ENCODE data around the gene IFRD2.
"Not testable (repeated sequence)": the region's sequence is repeated elsewhere in the genome, so short reads cannot be mapped to it uniquely, and the experiment has no call there.

IFRD2 gene

GRCh38 chr3:50268276-50268675 lies 24.0 kb downstream of the IFRD2 start:
- DNase-seq (ENCODE audit: low spot score) = no peak

GRCh38 chr3:50267280-50267913 lies 24.8 kb downstream of the IFRD2 start:
- DNase-seq (ENCODE audit: low spot score) = peak; percentile 72

- DNase-seq (ENCODE audit: low spot score) = no peak
Observed at GRCh38 chr3:50266836-50267235, 25.4 kb downstream of the IFRD2 start.

GRCh38 chr3:50266017-50266416 lies 26.2 kb downstream of the IFRD2 start:
- DNase-seq (ENCODE audit: low spot score) = peak; percentile 38

- no peak for DNase-seq (ENCODE audit: low spot score)
Observed at GRCh38 chr3:50265571-50265970, 26.7 kb downstream of the IFRD2 start.

- DNase-seq (ENCODE audit: low spot score) = no peak
Observed at GRCh38 chr3:50264964-50265485, 27.2 kb downstream of the IFRD2 start.

GRCh38 chr3:50264383-50264963 lies 27.8 kb downstream of the IFRD2 start:
- peak; percentile 95 for DNase-seq (ENCODE audit: low spot score)

GRCh38 chr3:50263478-50264382 lies 28.5 kb downstream of the IFRD2 start:
- DNase-seq (ENCODE audit: low spot score) = no peak

- no peak for DNase-seq (ENCODE audit: low spot score)
Observed at GRCh38 chr3:50262778-50263177, 29.5 kb downstream of the IFRD2 start.

GRCh38 chr3:50262200-50262599 lies 30.0 kb downstream of the IFRD2 start:
- not testable (repeated sequence) for DNase-seq (ENCODE audit: low spot score)

GRCh38 chr3:50261505-50261904 lies 30.7 kb downstream of the IFRD2 start:
- no peak for DNase-seq (ENCODE audit: low spot score)

- DNase-seq (ENCODE audit: low spot score) = no peak
Observed at GRCh38 chr3:50260942-50261441, 31.2 kb downstream of the IFRD2 start.

GRCh38 chr3:50260027-50260941 lies 31.9 kb downstream of the IFRD2 start:
- peak; percentile 96 for DNase-seq (ENCODE audit: low spot score)

- DNase-seq (ENCODE audit: low spot score) = no peak
Observed at GRCh38 chr3:50259432-50260026, 32.7 kb downstream of the IFRD2 start.

- DNase-seq (ENCODE audit: low spot score) = no peak
Observed at GRCh38 chr3:50258979-50259378, 33.2 kb downstream of the IFRD2 start.

- no peak for DNase-seq (ENCODE audit: low spot score)
Observed at GRCh38 chr3:50258029-50258680, 34.1 kb downstream of the IFRD2 start.

- no peak for DNase-seq (ENCODE audit: low spot score)
Observed at GRCh38 chr3:50256978-50257890, 35.0 kb downstream of the IFRD2 start.

- no peak for DNase-seq (ENCODE audit: low spot score)
Observed at GRCh38 chr3:50255251-50255615, 37.0 kb downstream of the IFRD2 start.

- peak; percentile 68 for DNase-seq (ENCODE audit: low spot score)
Observed at GRCh38 chr3:50254577-50255250, 37.5 kb downstream of the IFRD2 start.
